HG03460 (cell line): ENCODE results near the gene CDH2.

Source experiments
- ATAC-seq: cut with Tn5 transposase; IDR thresholded peaks from one replicate; pipeline ENCODE4 v1.9.1; 2021; ENCODE audit not compliant: unreplicated experiment

CDH2 gene

GRCh38 chr18:28128659-28128980 is 48.3 kb downstream of the CDH2 start:
- no peak for ATAC-seq

- no peak for ATAC-seq
Observed at GRCh38 chr18:28127763-28128658, 48.9 kb downstream of the CDH2 start.

- no peak for ATAC-seq
Observed at GRCh38 chr18:28127228-28127627, 49.7 kb downstream of the CDH2 start.

- ATAC-seq = no peak
Observed at GRCh38 chr18:28126768-28127167, 50.2 kb downstream of the CDH2 start.

- no peak for ATAC-seq
Observed at GRCh38 chr18:28125051-28125450, 51.9 kb downstream of the CDH2 start.

GRCh38 chr18:28124131-28125029 is 52.5 kb downstream of the CDH2 start:
- ATAC-seq = no peak

- no peak for ATAC-seq
Observed at GRCh38 chr18:28123401-28124030, 53.4 kb downstream of the CDH2 start.

GRCh38 chr18:28120828-28121515 is 56.0 kb downstream of the CDH2 start:
- no peak for ATAC-seq

GRCh38 chr18:28116461-28116860 is 60.5 kb downstream of the CDH2 start:
- no peak for ATAC-seq

GRCh38 chr18:28115149-28115550 is 61.8 kb downstream of the CDH2 start:
- ATAC-seq = no peak

GRCh38 chr18:28114472-28114871 is 62.5 kb downstream of the CDH2 start:
- ATAC-seq = no peak

- no peak for ATAC-seq
Observed at GRCh38 chr18:28113271-28114029, 63.5 kb downstream of the CDH2 start.

- ATAC-seq = no peak
Observed at GRCh38 chr18:28112056-28112470, 64.9 kb downstream of the CDH2 start.

- no peak for ATAC-seq
Observed at GRCh38 chr18:28110924-28111323, 66.0 kb downstream of the CDH2 start.

GRCh38 chr18:28109781-28110560 is 67.0 kb downstream of the CDH2 start:
- ATAC-seq = no peak

GRCh38 chr18:28108814-28109213 is 68.1 kb downstream of the CDH2 start:
- ATAC-seq = no peak

GRCh38 chr18:28108254-28108653 is 68.7 kb downstream of the CDH2 start:
- no peak for ATAC-seq

- ATAC-seq = no peak
Observed at GRCh38 chr18:28099237-28099636, 77.7 kb downstream of the CDH2 start.

GRCh38 chr18:28095631-28096030 is 81.3 kb downstream of the CDH2 start:
- ATAC-seq = no peak
